GM10248 (cell line): Measurements from ENCODE around the gene SLC1A1.

Experiments used
- CTCF ChIA-PET: fragments of 300-600 bp; sonication (Branson Sonifier 250); formaldehyde crosslinking; extraction: SDS; loops from one replicate; lab custom pipeline; 2021; ENCODE audit warnings: antibody characterized with exemption; lab: Yijun Ruan, JAX
- POLR2A ChIA-PET: fragments of 350-650 bp; sonication (Branson Sonifier 250); formaldehyde crosslinking; extraction: SDS; loops from one replicate; lab custom pipeline; 2020; ENCODE audit warnings: antibody characterized with exemption; lab: Yijun Ruan, JAX
- DNase-seq: peaks from one replicate; pipeline ENCODE4 v3.0.0; 2012; ENCODE audit errors: extremely low spot score
- TF ChIP-seq, protein P1 (sequence below): IDR thresholded peaks from 2 replicates; pipeline ENCODE4 v1.5.1; 2012; ENCODE audit warnings: mild to moderate bottlenecking, low read depth; ENCODE audit errors: extremely low read depth, missing control alignments, control extremely low read depth

Gene SLC1A1

DNA sequence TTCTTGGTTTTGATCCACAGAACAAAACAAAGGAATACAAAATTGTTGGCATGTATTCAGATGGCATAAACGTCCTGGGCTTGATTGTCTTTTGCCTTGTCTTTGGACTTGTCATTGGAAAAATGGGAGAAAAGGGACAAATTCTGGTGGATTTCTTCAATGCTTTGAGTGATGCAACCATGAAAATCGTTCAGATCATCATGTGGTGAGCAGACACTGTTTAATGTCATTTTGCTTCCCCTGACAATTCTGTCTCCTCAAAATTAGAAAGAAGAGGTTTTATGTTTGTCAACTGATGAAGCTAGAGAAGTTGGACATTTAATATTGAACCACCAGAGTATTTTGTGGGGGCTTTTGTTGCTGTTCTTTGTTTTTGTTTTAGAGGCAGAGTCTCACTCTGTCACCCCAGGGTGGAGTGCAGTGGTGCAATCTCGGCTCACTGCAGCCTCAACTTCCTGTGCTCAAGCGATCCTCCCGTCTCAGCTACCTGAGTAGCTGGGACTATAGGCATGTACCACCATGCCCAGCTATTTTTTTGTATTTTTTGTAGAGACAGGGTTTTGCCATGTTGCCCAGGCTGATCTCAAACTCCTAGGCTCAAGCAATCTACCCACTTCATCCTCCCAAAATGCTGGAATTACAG lies 82.0 kb downstream of the SLC1A1 start:
- POLR2A ChIA-PET: no interaction called here
- CTCF ChIA-PET: interaction anchor here (1.3 to 1.7 kb wide), 6 partner anchors 14 to 53 kb away, joined by 3 to 5 read pairs (median 4); no protein-coding TSS in a partner anchor
- DNase-seq: no peak
- TF ChIP-seq, protein P1, sequence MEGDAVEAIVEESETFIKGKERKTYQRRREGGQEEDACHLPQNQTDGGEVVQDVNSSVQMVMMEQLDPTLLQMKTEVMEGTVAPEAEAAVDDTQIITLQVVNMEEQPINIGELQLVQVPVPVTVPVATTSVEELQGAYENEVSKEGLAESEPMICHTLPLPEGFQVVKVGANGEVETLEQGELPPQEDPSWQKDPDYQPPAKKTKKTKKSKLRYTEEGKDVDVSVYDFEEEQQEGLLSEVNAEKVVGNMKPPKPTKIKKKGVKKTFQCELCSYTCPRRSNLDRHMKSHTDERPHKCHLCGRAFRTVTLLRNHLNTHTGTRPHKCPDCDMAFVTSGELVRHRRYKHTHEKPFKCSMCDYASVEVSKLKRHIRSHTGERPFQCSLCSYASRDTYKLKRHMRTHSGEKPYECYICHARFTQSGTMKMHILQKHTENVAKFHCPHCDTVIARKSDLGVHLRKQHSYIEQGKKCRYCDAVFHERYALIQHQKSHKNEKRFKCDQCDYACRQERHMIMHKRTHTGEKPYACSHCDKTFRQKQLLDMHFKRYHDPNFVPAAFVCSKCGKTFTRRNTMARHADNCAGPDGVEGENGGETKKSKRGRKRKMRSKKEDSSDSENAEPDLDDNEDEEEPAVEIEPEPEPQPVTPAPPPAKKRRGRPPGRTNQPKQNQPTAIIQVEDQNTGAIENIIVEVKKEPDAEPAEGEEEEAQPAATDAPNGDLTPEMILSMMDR: no peak

- TF ChIP-seq, protein P1: no peak
- CTCF ChIA-PET: interaction anchor here (0.8 to 1.7 kb wide), 7 partner anchors 8 to 31 kb away, joined by 3 to 5 read pairs (median 4); no protein-coding TSS in a partner anchor
- POLR2A ChIA-PET: no interaction called here
- no peak for DNase-seq
Measured at GRCh38 chr9:4573176-4573575, 82.9 kb downstream of the SLC1A1 start.

DNA sequence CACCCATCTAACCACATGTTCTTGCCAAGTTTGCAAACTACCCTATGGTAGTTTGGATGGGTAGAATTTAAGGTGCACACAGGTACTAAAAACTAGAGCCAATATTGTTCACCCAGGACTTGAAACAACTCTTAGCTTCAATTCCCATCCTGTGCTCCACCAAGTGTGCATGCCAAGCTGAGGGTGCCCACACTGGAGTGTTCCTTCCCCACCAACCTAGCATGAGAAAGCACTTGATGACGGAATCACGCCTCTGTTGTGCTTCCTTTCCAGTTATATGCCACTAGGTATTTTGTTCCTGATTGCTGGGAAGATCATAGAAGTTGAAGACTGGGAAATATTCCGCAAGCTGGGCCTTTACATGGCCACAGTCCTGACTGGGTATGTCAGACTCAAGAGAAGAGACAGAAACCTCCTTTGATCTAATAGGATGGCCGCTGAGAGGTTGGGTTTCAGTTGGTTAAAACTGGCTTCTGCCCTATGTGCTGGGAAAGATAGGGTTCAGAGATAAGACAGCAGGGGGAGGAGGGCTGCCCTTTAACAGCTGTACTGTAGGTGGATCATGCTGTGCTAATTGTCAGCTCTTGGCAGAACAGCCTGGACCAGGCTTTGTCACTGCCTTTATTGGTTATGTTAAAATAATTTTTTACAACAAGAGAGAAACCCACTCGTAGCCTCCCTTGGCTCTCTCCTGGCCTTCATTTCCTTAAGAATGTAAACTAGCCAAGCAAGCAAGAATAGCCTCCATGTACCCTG lies 83.5 kb downstream of the SLC1A1 start:
- ChIA-PET CTCF (interaction anchor here (0.8 to 1.7 kb wide), 5 partner anchors 9 to 190 kb away, joined by 3 to 4 read pairs (median 4); no protein-coding TSS in a partner anchor), POLR2A (no interaction called here)
- TF ChIP-seq, protein P1: no peak
- DNase-seq: no peak

GRCh38 chr9:4574657-4575243 lies 84.5 kb downstream of the SLC1A1 start:
- DNase-seq: peak; percentile 26
- ChIA-PET POLR2A (no interaction called here), CTCF (interaction anchor here (0.9 to 1.3 kb wide), 2 partner anchors 24 to 191 kb away, joined by 3 to 6 read pairs; no protein-coding TSS in a partner anchor)
- TF ChIP-seq, protein P1: no peak

DNA sequence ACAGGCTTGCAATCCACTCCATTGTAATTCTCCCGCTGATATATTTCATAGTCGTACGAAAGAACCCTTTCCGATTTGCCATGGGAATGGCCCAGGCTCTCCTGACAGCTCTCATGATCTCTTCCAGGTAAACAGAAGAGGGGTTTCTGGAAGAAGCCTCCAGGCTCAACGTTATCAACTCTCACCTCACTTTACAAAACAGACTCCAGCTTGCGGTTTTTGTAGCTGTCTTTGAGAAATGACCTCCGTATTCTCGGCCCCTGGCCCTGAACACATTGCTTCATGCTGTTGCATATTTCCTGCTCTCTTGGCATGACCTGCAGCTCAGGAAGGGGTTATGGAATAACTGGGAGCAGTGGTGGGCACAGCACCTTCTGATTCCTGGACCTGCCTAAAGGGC lies 85.7 kb downstream of the SLC1A1 start:
- ChIA-PET CTCF (interaction anchor here (1.3 kb wide), 1 partner anchor 25 kb away, joined by 6 read pairs; no protein-coding TSS in a partner anchor), POLR2A (no interaction called here)
- DNase-seq: no peak
- TF ChIP-seq, protein P1: no peak

GRCh38 chr9:4576448-4576847 lies 86.2 kb downstream of the SLC1A1 start:
- no peak for DNase-seq
- ChIA-PET CTCF (no interaction called here), POLR2A (no interaction called here)
- TF ChIP-seq, protein P1: no peak
